GM23338 (cell line): ENCODE data around the gene PDIA6. TPM values are rescaled to one million over a fixed set of nuclear protein-coding genes. Genes with fewer than 3 reads are reported as not detected.

Experiments
- ATAC-seq: fragments of 200-7000 bp; cut with Tn5 transposase; 3 replicates; pipeline ENCODE4 v1.9.1; 2020
- DNase-seq: peaks from one replicate; pipeline ENCODE4 v3.0.0-alpha.2; 2015; ENCODE audit warnings: low spot score
- H2AFZ ChIP-seq: fragments of 200-600 bp; sonication (generic); 2 replicates; pipeline ENCODE4 v1.8.0; 2016; ENCODE audit warnings: antibody characterized with exemption, mild to moderate bottlenecking, moderate library complexity
- H3F3A ChIP-seq: fragments of 200-600 bp; sonication (generic); replicated peaks from 2 replicates; pipeline ENCODE4 v1.8.0; 2017; ENCODE audit warnings: antibody characterized with exemption, mixed run types, low read depth
- H3K27ac ChIP-seq: fragments of 200-600 bp; sonication (generic); 2 replicates; pipeline ENCODE4 v1.6.1; 2016; ENCODE audit warnings: low read depth
- H3K27me3 ChIP-seq: fragments of 200-600 bp; sonication (generic); 2 replicates; pipeline ENCODE4 v1.8.0; 2016; ENCODE audit warnings: mild to moderate bottlenecking, mixed run types, moderate library complexity; ENCODE audit not compliant: insufficient read depth
- H3K36me3 ChIP-seq: fragments of 200-600 bp; sonication (generic); 2 replicates; pipeline ENCODE4 v1.8.0; 2016; ENCODE audit warnings: mild to moderate bottlenecking; ENCODE audit not compliant: insufficient read depth
- H3K4me1 ChIP-seq: fragments of 200-600 bp; sonication (generic); 2 replicates; pipeline ENCODE4 v1.8.0; 2016; ENCODE audit warnings: mild to moderate bottlenecking, moderate library complexity; ENCODE audit not compliant: insufficient read depth
- H3K4me2 ChIP-seq: fragments of 200-600 bp; sonication (generic); 2 replicates; pipeline ENCODE4 v1.7.1; 2017; ENCODE audit warnings: mixed run types
- H3K4me3 ChIP-seq: fragments of 200-600 bp; sonication (generic); 2 replicates; pipeline ENCODE4 v1.6.1; 2016; ENCODE audit warnings: mixed run types
- H3K79me2 ChIP-seq: fragments of 200-600 bp; sonication (generic); replicated peaks from 2 replicates; pipeline ENCODE4 v1.8.0; 2017; ENCODE audit warnings: mild to moderate bottlenecking; ENCODE audit not compliant: insufficient read depth
- H3K9me2 ChIP-seq: fragments of 200-600 bp; sonication (generic); 2 replicates; pipeline ENCODE4 v1.8.0; 2017; ENCODE audit not compliant: insufficient read depth
- H4K20me1 ChIP-seq: fragments of 200-600 bp; sonication (generic); replicated peaks from 2 replicates; pipeline ENCODE4 v1.8.0; 2017; ENCODE audit warnings: mild to moderate bottlenecking; ENCODE audit not compliant: insufficient read depth
- H3K27ac Mint-ChIP-seq: 2 replicates; pipeline ENCODE4 v1.8.0; 2020; ENCODE audit warnings: inconsistent platforms, mild to moderate bottlenecking, moderate library complexity, mixed read lengths
- H3K27me3 Mint-ChIP-seq: 3 replicates; pipeline ENCODE4 v1.8.0; 2022; ENCODE audit warnings: low read depth, mild to moderate bottlenecking, moderate library complexity, mixed read lengths, inconsistent platforms; ENCODE audit not compliant: insufficient read depth, poor library complexity
- H3K36me3 Mint-ChIP-seq: 3 replicates; pipeline ENCODE4 v1.8.0; 2021; ENCODE audit warnings: low read depth, mild to moderate bottlenecking, inconsistent platforms, moderate library complexity, mixed read lengths
- H3K4me1 Mint-ChIP-seq: 3 replicates; pipeline ENCODE4 v1.8.0; 2020; ENCODE audit warnings: mild to moderate bottlenecking, inconsistent platforms, mixed read lengths
- H3K4me3 Mint-ChIP-seq: 3 replicates; pipeline ENCODE4 v1.8.0; 2021; ENCODE audit warnings: moderate library complexity, mild to moderate bottlenecking, inconsistent platforms, mixed read lengths
- H3K9me3 Mint-ChIP-seq: 3 replicates; pipeline ENCODE4 v1.8.0; 2020; ENCODE audit warnings: moderate library complexity, mild to moderate bottlenecking, inconsistent platforms, mixed read lengths
- CREB1 ChIP-seq: fragments of 250-450 bp; sonication (Bioruptor Pico); IDR thresholded peaks from 2 replicates; pipeline ENCODE4 v1.5.0; 2020; ENCODE audit warnings: low read depth, mild to moderate bottlenecking, moderate library complexity
- EZH2 ChIP-seq: fragments of 200-600 bp; sonication (generic); IDR thresholded peaks from one replicate; pipeline ENCODE4 v1.8.0; 2017; ENCODE audit warnings: antibody characterized with exemption, mild to moderate bottlenecking, low read depth; ENCODE audit not compliant: unreplicated experiment
- NANOG ChIP-seq: IDR thresholded peaks from 2 replicates; pipeline ENCODE4 v1.6.1; 2016; ENCODE audit warnings: antibody characterized with exemption, borderline replicate concordance
- ZNF114 ChIP-seq: fragments of 250-450 bp; sonication (Bioruptor Pico); IDR thresholded peaks from 2 replicates; pipeline ENCODE4 v1.5.0; 2020; ENCODE audit warnings: mild to moderate bottlenecking, moderate library complexity
- ZNF331 ChIP-seq: fragments of 250-450 bp; sonication (Bioruptor Pico); IDR thresholded peaks from 2 replicates; pipeline ENCODE4 v1.5.0; 2020; ENCODE audit warnings: low read depth, mild to moderate bottlenecking, moderate library complexity
- polyA plus RNA-seq: library from polyadenylated mRNA; unstranded; fragments of >200 nt; fragmentation: Nextera tagmentation; extraction: Ambion mirVana; gene quantifications from 2 replicates; pipeline ENCODE4 v1.2.1, GENCODE V29; 2016
- total RNA-seq: library from RNA; depleted of rRNA; stranded (reverse); fragments of >200 nt; shearing (Covaris generic); gene quantifications from 2 replicates; pipeline ENCODE4 v1.2.3, GENCODE V29; 2014
- TF ChIP-seq, protein P1 (sequence below): IDR thresholded peaks from 2 replicates; pipeline ENCODE4 v1.6.1; 2016; ENCODE audit warnings: antibody characterized with exemption
- TF ChIP-seq, protein P2 (sequence below), 2 experiments: fragments of 200-600 bp in 1 of 2; sonication (generic) in 1 of 2; conservative IDR thresholded peaks; 2 replicates each; pipeline versions ENCODE4 v1.5.1 to v1.6.1; 2016 to 2017; ENCODE audit warnings: antibody characterized with exemption in 2 of 2, low read depth in 2 of 2, mild to moderate bottlenecking in 2 of 2, moderate library complexity in 1 of 2
- TF ChIP-seq, protein P3 (sequence below): fragments of 250-450 bp; sonication (Bioruptor Pico); IDR thresholded peaks from 2 replicates; pipeline ENCODE4 v1.5.0; 2020; ENCODE audit warnings: mild to moderate bottlenecking, moderate library complexity
- TF ChIP-seq, protein P4 (sequence below): IDR thresholded peaks from one replicate; pipeline ENCODE4 v1.6.1; 2018; ENCODE audit warnings: antibody characterized with exemption; ENCODE audit not compliant: unreplicated experiment

The PDIA6 gene
- total and polyA plus RNA-seq, 2 experiments from 2014 or later, result 331 to 382 TPM

DNA sequence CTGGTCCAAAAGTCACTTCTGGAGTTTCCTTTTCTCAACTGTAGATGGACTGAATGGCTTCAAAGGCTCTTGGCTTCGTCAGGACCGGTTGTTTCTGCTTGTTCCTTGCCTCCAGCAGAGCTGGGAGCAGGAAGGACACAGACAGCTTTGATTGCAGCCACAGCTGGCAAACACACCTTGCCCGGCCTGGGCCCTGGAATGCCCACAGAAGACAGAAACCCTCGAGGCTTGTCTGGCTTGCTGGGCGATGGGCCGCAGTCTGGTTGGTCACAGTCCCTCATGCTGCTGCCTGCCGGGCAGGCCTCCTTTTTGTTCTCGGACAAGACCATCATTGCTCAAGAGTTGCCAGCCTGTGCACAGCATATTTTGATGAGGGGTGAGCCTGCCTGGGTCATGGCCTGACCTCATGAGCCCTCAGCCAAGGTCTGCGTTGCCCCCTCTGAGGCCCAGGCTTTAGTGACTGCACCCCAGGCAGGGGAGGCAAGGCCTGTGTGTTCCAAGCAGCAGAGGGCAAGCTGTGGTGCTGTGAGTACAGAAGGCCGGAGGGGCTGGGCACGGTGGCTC is 53.4 kb downstream of the PDIA6 start (continued):
- TF ChIP-seq, protein P1, sequence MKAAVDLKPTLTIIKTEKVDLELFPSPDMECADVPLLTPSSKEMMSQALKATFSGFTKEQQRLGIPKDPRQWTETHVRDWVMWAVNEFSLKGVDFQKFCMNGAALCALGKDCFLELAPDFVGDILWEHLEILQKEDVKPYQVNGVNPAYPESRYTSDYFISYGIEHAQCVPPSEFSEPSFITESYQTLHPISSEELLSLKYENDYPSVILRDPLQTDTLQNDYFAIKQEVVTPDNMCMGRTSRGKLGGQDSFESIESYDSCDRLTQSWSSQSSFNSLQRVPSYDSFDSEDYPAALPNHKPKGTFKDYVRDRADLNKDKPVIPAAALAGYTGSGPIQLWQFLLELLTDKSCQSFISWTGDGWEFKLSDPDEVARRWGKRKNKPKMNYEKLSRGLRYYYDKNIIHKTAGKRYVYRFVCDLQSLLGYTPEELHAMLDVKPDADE, result no peak
- TF ChIP-seq, protein P2, sequence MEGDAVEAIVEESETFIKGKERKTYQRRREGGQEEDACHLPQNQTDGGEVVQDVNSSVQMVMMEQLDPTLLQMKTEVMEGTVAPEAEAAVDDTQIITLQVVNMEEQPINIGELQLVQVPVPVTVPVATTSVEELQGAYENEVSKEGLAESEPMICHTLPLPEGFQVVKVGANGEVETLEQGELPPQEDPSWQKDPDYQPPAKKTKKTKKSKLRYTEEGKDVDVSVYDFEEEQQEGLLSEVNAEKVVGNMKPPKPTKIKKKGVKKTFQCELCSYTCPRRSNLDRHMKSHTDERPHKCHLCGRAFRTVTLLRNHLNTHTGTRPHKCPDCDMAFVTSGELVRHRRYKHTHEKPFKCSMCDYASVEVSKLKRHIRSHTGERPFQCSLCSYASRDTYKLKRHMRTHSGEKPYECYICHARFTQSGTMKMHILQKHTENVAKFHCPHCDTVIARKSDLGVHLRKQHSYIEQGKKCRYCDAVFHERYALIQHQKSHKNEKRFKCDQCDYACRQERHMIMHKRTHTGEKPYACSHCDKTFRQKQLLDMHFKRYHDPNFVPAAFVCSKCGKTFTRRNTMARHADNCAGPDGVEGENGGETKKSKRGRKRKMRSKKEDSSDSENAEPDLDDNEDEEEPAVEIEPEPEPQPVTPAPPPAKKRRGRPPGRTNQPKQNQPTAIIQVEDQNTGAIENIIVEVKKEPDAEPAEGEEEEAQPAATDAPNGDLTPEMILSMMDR (conservative IDR thresholded peaks at IDR 0.05; ENCODE audit: low read depth in 2 of 2), result no peak
- no peak for TF ChIP-seq EZH2

DNA sequence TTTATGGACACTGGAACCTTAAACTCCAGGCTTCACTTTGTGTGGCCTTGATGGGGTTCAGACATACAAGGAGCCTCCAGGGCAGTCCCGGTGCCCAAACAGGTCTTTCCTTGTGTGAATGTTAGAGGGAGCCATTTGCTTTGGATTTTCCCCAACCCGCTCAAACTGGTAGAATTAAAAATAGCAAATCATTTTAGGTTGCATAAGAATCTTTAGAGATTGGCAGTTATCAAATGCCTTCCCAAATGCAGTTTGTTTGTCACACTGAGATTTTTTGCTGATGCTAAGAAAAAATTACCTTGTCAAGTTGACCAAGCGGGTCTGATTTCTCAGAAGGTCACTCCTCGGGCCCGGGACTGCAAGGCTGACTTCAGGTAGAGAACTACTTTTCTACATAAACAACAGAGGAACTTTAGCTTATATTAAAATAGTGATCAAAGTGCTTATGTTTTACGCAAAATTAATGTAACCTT is 54.7 kb downstream of the PDIA6 start:
- no peaks in the 10 kb centered on the region for H3K36me3 ChIP-seq
- no peak overlapping the region for H3K27ac ChIP-seq
- no peak overlapping the region for H3K4me3 Mint-ChIP-seq
- TF ChIP-seq CREB1 (no peak), ZNF331 (CRISPR knock-in tag) (no peak), ZNF114 (no peak), NANOG (no peak)
- TF ChIP-seq, protein P2 (conservative IDR thresholded peaks at IDR 0.05; ENCODE audit: low read depth in 2 of 2), result no peak
- TF ChIP-seq, protein P3, sequence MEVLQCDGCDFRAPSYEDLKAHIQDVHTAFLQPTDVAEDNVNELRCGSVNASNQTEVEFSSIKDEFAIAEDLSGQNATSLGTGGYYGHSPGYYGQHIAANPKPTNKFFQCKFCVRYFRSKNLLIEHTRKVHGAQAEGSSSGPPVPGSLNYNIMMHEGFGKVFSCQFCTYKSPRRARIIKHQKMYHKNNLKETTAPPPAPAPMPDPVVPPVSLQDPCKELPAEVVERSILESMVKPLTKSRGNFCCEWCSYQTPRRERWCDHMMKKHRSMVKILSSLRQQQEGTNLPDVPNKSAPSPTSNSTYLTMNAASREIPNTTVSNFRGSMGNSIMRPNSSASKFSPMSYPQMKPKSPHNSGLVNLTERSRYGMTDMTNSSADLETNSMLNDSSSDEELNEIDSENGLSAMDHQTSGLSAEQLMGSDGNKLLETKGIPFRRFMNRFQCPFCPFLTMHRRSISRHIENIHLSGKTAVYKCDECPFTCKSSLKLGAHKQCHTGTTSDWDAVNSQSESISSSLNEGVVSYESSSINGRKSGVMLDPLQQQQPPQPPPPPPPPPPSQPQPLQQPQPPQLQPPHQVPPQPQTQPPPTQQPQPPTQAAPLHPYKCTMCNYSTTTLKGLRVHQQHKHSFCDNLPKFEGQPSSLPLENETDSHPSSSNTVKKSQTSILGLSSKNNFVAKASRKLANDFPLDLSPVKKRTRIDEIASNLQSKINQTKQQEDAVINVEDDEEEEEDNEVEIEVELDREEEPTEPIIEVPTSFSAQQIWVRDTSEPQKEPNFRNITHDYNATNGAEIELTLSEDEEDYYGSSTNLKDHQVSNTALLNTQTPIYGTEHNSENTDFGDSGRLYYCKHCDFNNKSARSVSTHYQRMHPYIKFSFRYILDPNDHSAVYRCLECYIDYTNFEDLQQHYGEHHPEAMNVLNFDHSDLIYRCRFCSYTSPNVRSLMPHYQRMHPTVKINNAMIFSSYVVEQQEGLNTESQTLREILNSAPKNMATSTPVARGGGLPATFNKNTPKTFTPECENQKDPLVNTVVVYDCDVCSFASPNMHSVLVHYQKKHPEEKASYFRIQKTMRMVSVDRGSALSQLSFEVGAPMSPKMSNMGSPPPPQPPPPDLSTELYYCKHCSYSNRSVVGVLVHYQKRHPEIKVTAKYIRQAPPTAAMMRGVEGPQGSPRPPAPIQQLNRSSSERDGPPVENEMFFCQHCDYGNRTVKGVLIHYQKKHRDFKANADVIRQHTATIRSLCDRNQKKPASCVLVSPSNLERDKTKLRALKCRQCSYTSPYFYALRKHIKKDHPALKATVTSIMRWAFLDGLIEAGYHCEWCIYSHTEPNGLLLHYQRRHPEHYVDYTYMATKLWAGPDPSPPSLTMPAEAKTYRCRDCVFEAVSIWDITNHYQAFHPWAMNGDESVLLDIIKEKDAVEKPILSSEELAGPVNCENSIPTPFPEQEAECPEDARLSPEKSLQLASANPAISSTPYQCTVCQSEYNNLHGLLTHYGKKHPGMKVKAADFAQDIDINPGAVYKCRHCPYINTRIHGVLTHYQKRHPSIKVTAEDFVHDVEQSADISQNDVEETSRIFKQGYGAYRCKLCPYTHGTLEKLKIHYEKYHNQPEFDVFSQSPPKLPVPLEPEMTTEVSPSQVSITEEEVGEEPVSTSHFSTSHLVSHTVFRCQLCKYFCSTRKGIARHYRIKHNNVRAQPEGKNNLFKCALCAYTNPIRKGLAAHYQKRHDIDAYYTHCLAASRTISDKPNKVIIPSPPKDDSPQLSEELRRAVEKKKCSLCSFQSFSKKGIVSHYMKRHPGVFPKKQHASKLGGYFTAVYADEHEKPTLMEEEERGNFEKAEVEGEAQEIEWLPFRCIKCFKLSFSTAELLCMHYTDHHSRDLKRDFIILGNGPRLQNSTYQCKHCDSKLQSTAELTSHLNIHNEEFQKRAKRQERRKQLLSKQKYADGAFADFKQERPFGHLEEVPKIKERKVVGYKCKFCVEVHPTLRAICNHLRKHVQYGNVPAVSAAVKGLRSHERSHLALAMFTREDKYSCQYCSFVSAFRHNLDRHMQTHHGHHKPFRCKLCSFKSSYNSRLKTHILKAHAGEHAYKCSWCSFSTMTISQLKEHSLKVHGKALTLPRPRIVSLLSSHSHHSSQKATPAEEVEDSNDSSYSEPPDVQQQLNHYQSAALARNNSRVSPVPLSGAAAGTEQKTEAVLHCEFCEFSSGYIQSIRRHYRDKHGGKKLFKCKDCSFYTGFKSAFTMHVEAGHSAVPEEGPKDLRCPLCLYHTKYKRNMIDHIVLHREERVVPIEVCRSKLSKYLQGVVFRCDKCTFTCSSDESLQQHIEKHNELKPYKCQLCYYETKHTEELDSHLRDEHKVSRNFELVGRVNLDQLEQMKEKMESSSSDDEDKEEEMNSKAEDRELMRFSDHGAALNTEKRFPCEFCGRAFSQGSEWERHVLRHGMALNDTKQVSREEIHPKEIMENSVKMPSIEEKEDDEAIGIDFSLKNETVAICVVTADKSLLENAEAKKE (CRISPR knock-in tag), result no peak
- TF ChIP-seq, protein P4, sequence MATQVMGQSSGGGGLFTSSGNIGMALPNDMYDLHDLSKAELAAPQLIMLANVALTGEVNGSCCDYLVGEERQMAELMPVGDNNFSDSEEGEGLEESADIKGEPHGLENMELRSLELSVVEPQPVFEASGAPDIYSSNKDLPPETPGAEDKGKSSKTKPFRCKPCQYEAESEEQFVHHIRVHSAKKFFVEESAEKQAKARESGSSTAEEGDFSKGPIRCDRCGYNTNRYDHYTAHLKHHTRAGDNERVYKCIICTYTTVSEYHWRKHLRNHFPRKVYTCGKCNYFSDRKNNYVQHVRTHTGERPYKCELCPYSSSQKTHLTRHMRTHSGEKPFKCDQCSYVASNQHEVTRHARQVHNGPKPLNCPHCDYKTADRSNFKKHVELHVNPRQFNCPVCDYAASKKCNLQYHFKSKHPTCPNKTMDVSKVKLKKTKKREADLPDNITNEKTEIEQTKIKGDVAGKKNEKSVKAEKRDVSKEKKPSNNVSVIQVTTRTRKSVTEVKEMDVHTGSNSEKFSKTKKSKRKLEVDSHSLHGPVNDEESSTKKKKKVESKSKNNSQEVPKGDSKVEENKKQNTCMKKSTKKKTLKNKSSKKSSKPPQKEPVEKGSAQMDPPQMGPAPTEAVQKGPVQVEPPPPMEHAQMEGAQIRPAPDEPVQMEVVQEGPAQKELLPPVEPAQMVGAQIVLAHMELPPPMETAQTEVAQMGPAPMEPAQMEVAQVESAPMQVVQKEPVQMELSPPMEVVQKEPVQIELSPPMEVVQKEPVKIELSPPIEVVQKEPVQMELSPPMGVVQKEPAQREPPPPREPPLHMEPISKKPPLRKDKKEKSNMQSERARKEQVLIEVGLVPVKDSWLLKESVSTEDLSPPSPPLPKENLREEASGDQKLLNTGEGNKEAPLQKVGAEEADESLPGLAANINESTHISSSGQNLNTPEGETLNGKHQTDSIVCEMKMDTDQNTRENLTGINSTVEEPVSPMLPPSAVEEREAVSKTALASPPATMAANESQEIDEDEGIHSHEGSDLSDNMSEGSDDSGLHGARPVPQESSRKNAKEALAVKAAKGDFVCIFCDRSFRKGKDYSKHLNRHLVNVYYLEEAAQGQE, result no peak

More for the DNA sequence above, 54.7 kb downstream of the PDIA6 start:
- Histone ChIP-seq H2AFZ (0 out of 2 replicates have a peak overlapping the region, but pooled peaks have one; percentile 52), H3F3A (no peaks in the 10 kb centered on the region), H3K27me3 (no peaks in the 10 kb centered on the region), H3K79me2 (no peaks in the 10 kb centered on the region), H3K4me3 (no peak overlapping the region), H3K9me2 (no peaks in the 10 kb centered on the region), H3K4me2 (no peak overlapping the region), H4K20me1 (no peaks in the 10 kb centered on the region; the same call in 1 of the 2 replicates), H3K4me1 (no peaks in the 10 kb centered on the region)
- ATAC-seq (no peak), DNase-seq (no peak)
- no peaks in the 10 kb centered on the region for H3K36me3 Mint-ChIP-seq
- no peaks in the 10 kb centered on the region for H3K9me3 Mint-ChIP-seq
- H3K27ac Mint-ChIP-seq, result no peak overlapping the region
- 0 out of 3 replicates have a peak, but pooled peaks cover 1% of the 10 kb centered on the region for H3K4me1 Mint-ChIP-seq
- H3K27me3 Mint-ChIP-seq, result peaks cover 8% of the 10 kb centered on the region
